Measurements from ENCODE around the gene SHISAL2A. TPM values are rescaled to one million over a fixed set of nuclear protein-coding genes. Genes with fewer than 3 reads are reported as not detected.

The SHISAL2A gene
- total RNA-seq, 3 donors from 2014 or later, result 0.15 TPM; not detected in 2

DNA sequence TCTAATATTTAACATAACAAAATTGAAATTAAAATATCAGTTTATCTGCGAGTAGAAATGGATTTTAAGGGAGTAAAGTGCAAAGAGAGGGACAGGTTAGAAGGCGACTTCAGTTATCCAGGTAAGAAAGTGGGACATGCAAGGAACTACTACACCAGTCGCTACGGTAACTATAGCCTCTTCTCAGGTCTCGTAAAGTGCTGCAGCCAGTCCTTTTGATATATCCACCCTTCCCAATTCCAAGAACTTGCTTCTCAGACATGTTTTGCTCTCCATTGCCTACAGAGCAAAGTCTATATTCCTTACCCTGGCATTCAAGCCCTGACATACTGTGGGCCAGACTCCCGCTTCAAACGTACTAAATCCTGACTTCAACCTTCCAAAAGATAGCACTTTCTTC is 62.7 kb downstream of the SHISAL2A start:
- H3K9me3 ChIP-seq, result no peaks in the 10 kb centered on the region
- TF ChIP-seq, protein P1, sequence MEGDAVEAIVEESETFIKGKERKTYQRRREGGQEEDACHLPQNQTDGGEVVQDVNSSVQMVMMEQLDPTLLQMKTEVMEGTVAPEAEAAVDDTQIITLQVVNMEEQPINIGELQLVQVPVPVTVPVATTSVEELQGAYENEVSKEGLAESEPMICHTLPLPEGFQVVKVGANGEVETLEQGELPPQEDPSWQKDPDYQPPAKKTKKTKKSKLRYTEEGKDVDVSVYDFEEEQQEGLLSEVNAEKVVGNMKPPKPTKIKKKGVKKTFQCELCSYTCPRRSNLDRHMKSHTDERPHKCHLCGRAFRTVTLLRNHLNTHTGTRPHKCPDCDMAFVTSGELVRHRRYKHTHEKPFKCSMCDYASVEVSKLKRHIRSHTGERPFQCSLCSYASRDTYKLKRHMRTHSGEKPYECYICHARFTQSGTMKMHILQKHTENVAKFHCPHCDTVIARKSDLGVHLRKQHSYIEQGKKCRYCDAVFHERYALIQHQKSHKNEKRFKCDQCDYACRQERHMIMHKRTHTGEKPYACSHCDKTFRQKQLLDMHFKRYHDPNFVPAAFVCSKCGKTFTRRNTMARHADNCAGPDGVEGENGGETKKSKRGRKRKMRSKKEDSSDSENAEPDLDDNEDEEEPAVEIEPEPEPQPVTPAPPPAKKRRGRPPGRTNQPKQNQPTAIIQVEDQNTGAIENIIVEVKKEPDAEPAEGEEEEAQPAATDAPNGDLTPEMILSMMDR (IDR thresholded peaks at IDR 0.05), result no peak
- TF ChIP-seq POLR2A (IDR thresholded peaks at IDR 0.05) (no peak), POLR2AphosphoS5 (IDR thresholded peaks at IDR 0.05) (no peak)
- no peak overlapping the region for H3K4me3 ChIP-seq
- no peaks in the 10 kb centered on the region for H3K4me1 ChIP-seq
- H3K27me3 ChIP-seq, result no peaks in the 10 kb centered on the region
- no peak for DNase-seq (ENCODE audit: low spot score in 2 of 2)
- H3K36me3 ChIP-seq, result no peaks in the 10 kb centered on the region
- intact Hi-C loops (cut with DNase I; ENCODE audit: low total_unique reads), result no loop called here
- no peak overlapping the region for H3K27ac ChIP-seq

DNA sequence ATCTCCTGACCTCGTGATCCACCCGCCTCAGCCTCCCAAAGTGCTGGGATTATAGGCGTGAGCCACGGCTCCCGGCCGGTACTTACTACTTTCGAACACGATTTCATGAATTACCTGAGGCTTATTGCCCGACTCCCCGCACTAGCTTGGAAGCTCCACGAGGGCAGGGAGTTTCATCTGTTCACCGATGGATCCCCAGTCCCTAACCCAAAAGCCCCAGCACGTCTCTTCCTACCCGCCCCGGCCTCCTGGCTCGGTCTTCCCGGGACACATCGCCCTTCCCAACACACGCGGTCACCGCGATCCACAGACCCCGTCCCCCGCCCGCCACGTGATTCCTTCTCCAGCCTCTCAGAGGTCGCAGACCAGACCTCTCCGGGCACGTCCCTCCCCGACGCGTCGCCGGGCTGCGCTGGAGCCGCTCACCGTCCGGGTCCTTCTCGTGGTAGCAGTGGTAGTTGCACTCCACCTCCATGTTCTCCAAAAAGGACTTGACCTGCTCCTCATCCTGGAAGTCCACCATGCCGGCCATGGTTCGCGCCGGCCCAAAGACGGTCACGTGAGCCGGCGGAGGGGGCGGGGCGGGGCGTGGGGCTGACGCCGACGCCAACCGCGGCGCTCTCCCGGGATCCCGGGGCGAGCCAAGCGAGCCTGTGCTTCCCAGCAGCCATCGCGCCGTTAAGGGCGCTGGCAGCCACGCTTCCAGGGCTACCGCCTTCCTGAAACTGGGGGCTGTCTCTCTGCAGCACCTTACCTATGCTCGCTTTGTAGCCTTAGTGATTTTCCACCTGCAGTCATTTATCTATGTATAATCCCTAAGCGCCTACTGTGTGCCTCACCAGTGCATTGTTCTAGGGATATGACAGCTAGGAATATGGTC is 65.1 kb downstream of the SHISAL2A start, which contains the start of gene COA7:
TSS of gene COA7 (minus strand) at position 553 of the 880 bp plus-strand sequence. CDS start at position 532, 21 bp downstream.
- Histone ChIP-seq H3K27ac (peak within 1 kb of the TSS; percentile 84 to 87), H3K9me3 (no peaks in the 10 kb centered on the region), H3K4me3 (peak within 1 kb of the TSS; percentile 57 to 90 (median 83)), H3K4me1 (no peaks in the 10 kb centered on the region), H3K36me3 (no peaks in the 10 kb centered on the region), H3K27me3 (no peaks in the 10 kb centered on the region)
- peak; percentile 74 to 85 for DNase-seq (ENCODE audit: low spot score in 2 of 2)
- TF ChIP-seq, protein P1 (IDR thresholded peaks at IDR 0.05), result peak in 1 of 3 donors; percentile 17
- TF ChIP-seq POLR2AphosphoS5 (IDR thresholded peaks at IDR 0.05) (peak; percentile 78 to 86 (median 84)), POLR2A (IDR thresholded peaks at IDR 0.05) (no peak)
- intact Hi-C loops (cut with DNase I; ENCODE audit: low total_unique reads), result no loop called here

GRCh38 chr1:52702886-52703787 is 70.2 kb downstream of the SHISAL2A start:
- peak; percentile 86 to 94 for DNase-seq (ENCODE audit: low spot score in 2 of 2)
- peak overlapping the region; percentile 87 to 91 for H3K27ac ChIP-seq
- intact Hi-C loops (cut with DNase I; ENCODE audit: low total_unique reads), result no loop called here
- H3K9me3 ChIP-seq, result no peaks in the 10 kb centered on the region
- H3K4me1 ChIP-seq, result no peaks in the 10 kb centered on the region
- peak; percentile 36 for TF ChIP-seq POLR2A (IDR thresholded peaks at IDR 0.05)
- TF ChIP-seq, protein P1 (IDR thresholded peaks at IDR 0.05), result peak in 1 of 3 donors; percentile 12
- TF ChIP-seq POLR2AphosphoS5 (IDR thresholded peaks at IDR 0.05), result peak; percentile 78 to 97 (median 88)
- H3K4me3 ChIP-seq, result peak overlapping the region; percentile 40 to 75 (median 70)
- no peaks in the 10 kb centered on the region for H3K27me3 ChIP-seq
- no peaks in the 10 kb centered on the region for H3K36me3 ChIP-seq

DNA sequence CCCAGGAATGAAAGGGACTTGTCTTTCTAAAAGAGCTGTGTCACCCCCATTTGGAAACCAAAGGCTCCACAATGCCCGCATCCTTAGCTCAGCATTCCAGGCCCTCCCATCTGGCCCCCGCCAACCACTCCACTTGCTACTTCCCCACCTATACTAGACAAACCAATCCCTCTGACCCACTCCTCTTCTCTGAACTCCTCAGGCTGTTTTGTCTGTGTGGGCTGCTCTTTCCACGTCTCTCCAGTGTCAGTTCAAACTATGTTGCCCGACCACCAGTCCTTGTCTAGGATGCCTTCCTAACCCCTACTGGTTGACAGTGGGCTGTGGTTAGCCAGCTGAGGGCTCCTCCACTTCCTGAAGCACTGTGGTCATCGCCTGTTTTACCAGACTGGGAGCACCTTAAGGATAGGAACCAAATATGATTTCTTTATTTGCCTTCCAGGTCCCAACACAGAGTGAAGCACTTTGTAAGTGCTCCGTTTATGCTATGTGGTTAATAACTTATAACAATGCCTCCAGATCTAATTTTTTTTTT is 73.2 kb downstream of the SHISAL2A start:
- intact Hi-C loops (cut with DNase I; ENCODE audit: low total_unique reads), result no loop called here
- no peak for DNase-seq (ENCODE audit: low spot score in 2 of 2)

More for the DNA sequence above, 73.2 kb downstream of the SHISAL2A start:
- no peaks in the 10 kb centered on the region for H3K4me1 ChIP-seq
- H3K9me3 ChIP-seq, result no peaks in the 10 kb centered on the region
- TF ChIP-seq POLR2A (IDR thresholded peaks at IDR 0.05), result no peak
- TF ChIP-seq, protein P1 (IDR thresholded peaks at IDR 0.05), result no peak
- TF ChIP-seq POLR2AphosphoS5 (IDR thresholded peaks at IDR 0.05), result no peak
- H3K27ac ChIP-seq, result no peak overlapping the region
- H3K4me3 ChIP-seq, result no peak overlapping the region
- H3K36me3 ChIP-seq, result no peaks in the 10 kb centered on the region
- H3K27me3 ChIP-seq, result no peaks in the 10 kb centered on the region

Other genes starting within 250 kb of the SHISAL2A start
- under 1 TPM; 0.33 to 0.96 (median 0.73) TPM for gene ORC1, start 228.7 kb upstream of the SHISAL2A start, total RNA-seq
- 10 to 100 TPM; 13.1 to 20.9 (median 19.7) TPM for gene PRPF38A, start 228.6 kb upstream of the SHISAL2A start, total RNA-seq
- 10 to 100 TPM; 44.2 to 85.3 (median 68.8) TPM for gene TUT4, start 80.1 kb upstream of the SHISAL2A start, total RNA-seq
- 10 to 100 TPM; 17.8 to 24.7 (median 20.3) TPM for gene GPX7, start 30.8 kb upstream of the SHISAL2A start, total RNA-seq
- gene COA7, start 65.2 kb downstream of the SHISAL2A start, total RNA-seq, result 10 to 100 TPM in 1 of 3 donors, 1 to 10 TPM in 2; 7.4 to 12.8 (median 9.8) TPM
- gene ZYG11B, start 93.3 kb downstream of the SHISAL2A start, total RNA-seq, result 10 to 100 TPM; 38.7 to 47.6 (median 47.4) TPM
- gene ZYG11A, start 209.6 kb downstream of the SHISAL2A start, total RNA-seq, result 1 to 10 TPM in 2 of 3 donors, not detected in 1; 1.2 to 2.0 TPM